Thoracic aorta (tissue), 2 donors: Measurements from ENCODE around the gene UCHL1. TPM values are rescaled to one million over a fixed set of nuclear protein-coding genes. Genes with fewer than 3 reads are reported as not detected.

Source experiments
- ATAC-seq: fragments of 150-250 bp; one replicate; pipeline ENCODE4 v1.8.0; 2017; ENCODE audit warnings: low read depth; ENCODE audit not compliant: insufficient number of reproducible peaks, low FRiP score
- DNase-seq: peaks from one replicate; pipeline ENCODE4 v3.0.0-alpha.2; 2020; ENCODE audit warnings: low spot score
- H3K27ac ChIP-seq, 2 donors: fragments of 200-600 bp; sonication (generic); 1 replicate in 1 of 2; 2 replicates in 1 of 2; pipeline ENCODE4 v1.5.1; 2016; ENCODE audit warnings: mild to moderate bottlenecking in 2 of 2, moderate library complexity in 2 of 2
- H3K27me3 ChIP-seq: fragments of 200-600 bp; sonication (generic); replicated peaks from 2 replicates; pipeline ENCODE4 v1.6.0; 2016; ENCODE audit warnings: mild to moderate bottlenecking; ENCODE audit not compliant: insufficient read depth
- H3K36me3 ChIP-seq: fragments of 200-600 bp; sonication (generic); one replicate; pipeline ENCODE4 v1.5.1; 2016
- H3K4me1 ChIP-seq, 2 donors: fragments of 200-600 bp; sonication (generic); 1 replicate in 1 of 2; 2 replicates in 1 of 2; pipeline versions ENCODE4 v1.5.1 to v1.6.0; 2016; ENCODE audit warnings: low read depth in 2 of 2, mild to moderate bottlenecking in 1 of 2; ENCODE audit not compliant: control insufficient read depth in 1 of 2
- H3K4me3 ChIP-seq: fragments of 200-600 bp; sonication (generic); 2 replicates; pipeline ENCODE4 v1.5.1; 2016; ENCODE audit warnings: mild to moderate bottlenecking
- H3K9me3 ChIP-seq: fragments of 200-600 bp; sonication (generic); 2 replicates; pipeline ENCODE4 v1.5.1; 2016
- CTCF ChIP-seq: fragments of 200-600 bp; sonication (generic); IDR thresholded peaks from one replicate; pipeline ENCODE4 v1.5.1; 2019; ENCODE audit warnings: antibody characterized with exemption
- total RNA-seq, 2 donors: library from RNA; depleted of rRNA; stranded (reverse); fragments of >200 nt; gene quantifications; one replicate each; pipeline versions ENCODE4 v1.1.0 to v1.2.3, GENCODE V29; 2016

Gene UCHL1
- total RNA-seq, 2 donors from 2014 or later = 64.7 to 146 TPM

- Histone ChIP-seq H3K27ac (no peak overlapping the region), H3K36me3 (no peaks in the 10 kb centered on the region), H3K4me1 (no peaks in the 10 kb centered on the region), H3K9me3 (no peaks in the 10 kb centered on the region), H3K4me3 (no peak overlapping the region), H3K27me3 (no peaks in the 10 kb centered on the region)
- ATAC-seq = no peak
- TF ChIP-seq CTCF = no peak
- no peak for DNase-seq
Observed at GRCh38 chr4:41297832-41298231, 41.1 kb downstream of the UCHL1 start.

GRCh38 chr4:41299486-41299885 lies 42.8 kb downstream of the UCHL1 start:
- H3K36me3 ChIP-seq = no peaks in the 10 kb centered on the region
- H3K9me3 ChIP-seq = no peaks in the 10 kb centered on the region
- no peaks in the 10 kb centered on the region for H3K4me1 ChIP-seq
- H3K27me3 ChIP-seq = no peaks in the 10 kb centered on the region
- DNase-seq (no peak), ATAC-seq (no peak)
- TF ChIP-seq CTCF = no peak
- H3K4me3 ChIP-seq = no peak overlapping the region
- H3K27ac ChIP-seq = no peak overlapping the region

- H3K9me3 ChIP-seq = no peaks in the 10 kb centered on the region
- H3K27ac ChIP-seq = no peak overlapping the region
- ATAC-seq (no peak), DNase-seq (no peak)
- H3K4me1 ChIP-seq = no peaks in the 10 kb centered on the region
- no peak overlapping the region for H3K4me3 ChIP-seq
- H3K36me3 ChIP-seq = no peaks in the 10 kb centered on the region
- no peaks in the 10 kb centered on the region for H3K27me3 ChIP-seq
- no peak for TF ChIP-seq CTCF
Observed at GRCh38 chr4:41301137-41301536, 44.4 kb downstream of the UCHL1 start.

GRCh38 chr4:41303372-41304118 lies 46.8 kb downstream of the UCHL1 start:
- H3K36me3 ChIP-seq = no peaks in the 10 kb centered on the region
- no peak for TF ChIP-seq CTCF
- no peaks in the 10 kb centered on the region for H3K4me1 ChIP-seq
- ATAC-seq (no peak), DNase-seq (no peak)
- no peaks in the 10 kb centered on the region for H3K9me3 ChIP-seq
- no peaks in the 10 kb centered on the region for H3K27me3 ChIP-seq
- H3K27ac ChIP-seq = no peak overlapping the region
- H3K4me3 ChIP-seq = no peak overlapping the region

GRCh38 chr4:41304221-41304620 lies 47.5 kb downstream of the UCHL1 start:
- Histone ChIP-seq H3K27ac (no peak overlapping the region), H3K36me3 (no peaks in the 10 kb centered on the region), H3K9me3 (no peaks in the 10 kb centered on the region), H3K4me3 (no peak overlapping the region), H3K27me3 (no peaks in the 10 kb centered on the region), H3K4me1 (no peaks in the 10 kb centered on the region)
- DNase-seq = no peak
- no peak for ATAC-seq
- no peak for TF ChIP-seq CTCF
